Spleen (tissue), 11 donors: ENCODE results near the gene PARVA. TPM values are rescaled to one million over a fixed set of nuclear protein-coding genes. Genes with fewer than 3 reads are reported as not detected.
"Not testable (repeated sequence)": the region's sequence is repeated elsewhere in the genome, so short reads cannot be mapped to it uniquely, and the experiment has no call there.

Experiments used
- DNase-seq: peaks from one replicate; pipeline ENCODE4 v3.0.0-alpha.2; 2020
- H3K27ac ChIP-seq, 8 donors: fragments of 200-600 bp; sonication (generic) in 7 of 8; 1 replicate in 4 of 8; 2 replicates in 4 of 8; pipeline versions ENCODE4 v1.5.0 to v1.8.0; 2016 to 2021; ENCODE audit warnings: inconsistent platforms in 4 of 8, mild to moderate bottlenecking in 4 of 8, moderate library complexity in 1 of 8
- H3K27me3 ChIP-seq, 7 donors: fragments of 200-600 bp; sonication (generic) in 6 of 7; replicated peaks in 1 of 7; 1 replicate in 4 of 7; 2 replicates in 3 of 7; pipeline versions ENCODE4 v1.5.0 to v1.8.0; 2016 to 2021; ENCODE audit warnings: inconsistent platforms in 3 of 7, mild to moderate bottlenecking in 1 of 7
- H3K36me3 ChIP-seq, 6 donors: fragments of 200-600 bp; sonication (generic) in 5 of 6; 1 replicate in 4 of 6; 2 replicates in 2 of 6; pipeline versions ENCODE4 v1.5.0 to v1.8.0; 2016 to 2021; ENCODE audit warnings: inconsistent platforms in 2 of 6
- H3K4me1 ChIP-seq, 6 donors: fragments of 200-600 bp; sonication (generic) in 5 of 6; 1 replicate in 3 of 6; 2 replicates in 3 of 6; pipeline versions ENCODE4 v1.5.0 to v1.8.0; 2016 to 2021; ENCODE audit warnings: inconsistent platforms in 3 of 6
- H3K4me3 ChIP-seq, 8 donors: fragments of 200-600 bp; sonication (generic) in 7 of 8; 1 replicate in 4 of 8; 2 replicates in 4 of 8; pipeline versions ENCODE4 v1.5.0 to v1.8.0; 2016 to 2021; ENCODE audit warnings: inconsistent platforms in 4 of 8, mild to moderate bottlenecking in 4 of 8, moderate library complexity in 2 of 8
- H3K9me3 ChIP-seq, 8 donors: fragments of 200-600 bp; sonication (generic) in 7 of 8; 1 replicate in 4 of 8; 2 replicates in 4 of 8; pipeline versions ENCODE4 v1.5.0 to v1.8.0; 2016 to 2021; ENCODE audit warnings: inconsistent platforms in 4 of 8
- POLR2A ChIP-seq, 3 donors: fragments of 450-650 bp; IDR thresholded peaks; one replicate each; pipeline ENCODE4 v1.5.1; 2017; ENCODE audit warnings: antibody characterized with exemption in 3 of 3, mild to moderate bottlenecking in 1 of 3
- POLR2AphosphoS5 ChIP-seq, 3 donors: sonication (generic); formaldehyde crosslinking; IDR thresholded peaks; one replicate each; pipeline ENCODE4 v1.5.1; 2017; ENCODE audit warnings: antibody characterized with exemption in 3 of 3
- WGBS, 5 donors: extraction: QIAGEN DNeasy Blood & Tissue Kit in 3 of 5; methylation state at CpG; one replicate each; pipeline versions ENCODE4 v1.1.5 to v1.1.7; 2013 to 2018; 5-methylcytosine and 5-hydroxymethylcytosine counted together
- intact Hi-C: fragments of 100-400 bp; cut with DNase I; formaldehyde crosslinking; loops from one replicate; pipeline ENCODE4 v1.15.0; 2023; ENCODE audit warnings: low total_unique reads
- polyA plus RNA-seq, 3 donors: library from polyadenylated mRNA; stranded (reverse); fragments of 200-250 nt; gene quantifications; one replicate each; pipeline ENCODE4 v1.2.1, GENCODE V29; 2013
- total RNA-seq, 7 donors: library from RNA; depleted of rRNA in 3 of 7; stranded (reverse); fragments of >200 nt in 3 of 7; fragmentation: NEBNext Ultra II Directional in 4 of 7; extraction: Animal tissue kit (Norgen Biotek cat#: 25700) in 4 of 7; gene quantifications; one replicate each; pipeline versions ENCODE4 v1.1.0 to v1.2.1, GENCODE V29; 2016 to 2021
- TF ChIP-seq, protein P1 (sequence below), 11 experiments: fragments of 200-600 bp in 7 of 11; fragments of 450-650 bp in 4 of 11; sonication (generic) in 4 of 11; IDR thresholded peaks in 8 of 11; conservative IDR thresholded peaks in 3 of 11; 1 replicate in 7 of 11; 2 replicates in 4 of 11; pipeline versions ENCODE4 v1.4.0 to v1.8.0; 2016 to 2021; ENCODE audit warnings: antibody characterized with exemption in 11 of 11, inconsistent platforms in 4 of 11, mild to moderate bottlenecking in 1 of 11
- donor health status: healthy with polysubstance abuse.
- donor health status: DM: no; HTN: no; CAD: no; lungs with moderate emphysema.
- donor health status: DM: no; HTN: no; CAD: no.
- donor health status: Bipolar disorder and iron deficiency.
- donor health status: healthy.
- donor health status: DM: no; HTN: no; CAD: no.
- donor health status: DM: yes; HTN: yes; CAD: no.

The PARVA gene
- total and polyA plus RNA-seq, 10 donors, result 3.8 to 56.6 (median 23.3) TPM

DNA sequence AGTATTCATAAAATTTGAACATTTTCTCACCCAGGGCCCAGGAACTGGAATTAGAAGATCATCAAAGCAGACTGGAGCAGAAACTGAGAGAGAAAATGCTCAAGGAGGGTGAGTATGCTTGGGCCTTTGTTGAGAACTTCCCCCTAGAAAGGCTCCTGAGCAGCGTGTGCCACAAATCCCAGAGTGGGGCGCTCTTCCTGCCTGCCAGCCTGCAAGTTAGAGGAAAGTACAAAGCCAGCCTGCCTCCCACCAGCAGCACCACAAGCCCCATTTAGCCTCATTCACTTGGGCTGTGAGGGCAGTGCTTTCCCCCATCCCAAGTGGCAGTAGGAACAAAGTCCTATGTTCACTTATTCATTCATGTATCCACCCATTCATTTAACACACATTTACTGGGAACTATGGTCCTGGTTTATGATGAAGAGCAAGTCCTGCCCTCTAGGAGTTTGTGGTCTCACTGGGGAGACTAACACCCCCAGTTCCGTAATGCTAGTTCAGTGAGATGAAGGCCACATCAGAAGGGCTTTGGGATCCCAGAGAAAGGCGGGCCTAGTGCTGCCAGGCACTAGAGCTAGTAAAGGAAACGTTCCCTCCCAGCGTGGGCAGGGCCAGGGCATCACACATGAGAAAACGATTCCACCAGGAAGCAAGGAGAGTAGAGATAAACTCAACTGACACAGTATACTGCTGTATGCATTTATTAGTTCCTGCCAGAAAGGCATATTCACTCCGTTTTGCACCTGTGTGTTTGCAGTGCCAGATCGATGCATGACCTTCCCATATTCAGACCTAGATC, 22.4 kb upstream of the PARVA start:
- Histone ChIP-seq H3K27me3 (no peaks in the 10 kb centered on the region), H3K27ac (no peak overlapping the region), H3K36me3 (no peaks in the 10 kb centered on the region), H3K9me3 (no peaks in the 10 kb centered on the region), H3K4me3 (no peak overlapping the region), H3K4me1 (no peaks in the 10 kb centered on the region)
- WGBS, 5 donors, result 55 to 65% (median 62%) methylated on average over 9 of the region's 9 CpGs
- TF ChIP-seq, protein P1, sequence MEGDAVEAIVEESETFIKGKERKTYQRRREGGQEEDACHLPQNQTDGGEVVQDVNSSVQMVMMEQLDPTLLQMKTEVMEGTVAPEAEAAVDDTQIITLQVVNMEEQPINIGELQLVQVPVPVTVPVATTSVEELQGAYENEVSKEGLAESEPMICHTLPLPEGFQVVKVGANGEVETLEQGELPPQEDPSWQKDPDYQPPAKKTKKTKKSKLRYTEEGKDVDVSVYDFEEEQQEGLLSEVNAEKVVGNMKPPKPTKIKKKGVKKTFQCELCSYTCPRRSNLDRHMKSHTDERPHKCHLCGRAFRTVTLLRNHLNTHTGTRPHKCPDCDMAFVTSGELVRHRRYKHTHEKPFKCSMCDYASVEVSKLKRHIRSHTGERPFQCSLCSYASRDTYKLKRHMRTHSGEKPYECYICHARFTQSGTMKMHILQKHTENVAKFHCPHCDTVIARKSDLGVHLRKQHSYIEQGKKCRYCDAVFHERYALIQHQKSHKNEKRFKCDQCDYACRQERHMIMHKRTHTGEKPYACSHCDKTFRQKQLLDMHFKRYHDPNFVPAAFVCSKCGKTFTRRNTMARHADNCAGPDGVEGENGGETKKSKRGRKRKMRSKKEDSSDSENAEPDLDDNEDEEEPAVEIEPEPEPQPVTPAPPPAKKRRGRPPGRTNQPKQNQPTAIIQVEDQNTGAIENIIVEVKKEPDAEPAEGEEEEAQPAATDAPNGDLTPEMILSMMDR (IDR thresholded peaks at IDR 0.05 in 8 of 11, conservative IDR thresholded peaks at IDR 0.05 in 3 of 11), result no peak
- no peak for TF ChIP-seq POLR2A (IDR thresholded peaks at IDR 0.05)
- TF ChIP-seq POLR2AphosphoS5 (IDR thresholded peaks at IDR 0.05), result no peak
- intact Hi-C loops, result no loop called here
- no peak for DNase-seq

DNA sequence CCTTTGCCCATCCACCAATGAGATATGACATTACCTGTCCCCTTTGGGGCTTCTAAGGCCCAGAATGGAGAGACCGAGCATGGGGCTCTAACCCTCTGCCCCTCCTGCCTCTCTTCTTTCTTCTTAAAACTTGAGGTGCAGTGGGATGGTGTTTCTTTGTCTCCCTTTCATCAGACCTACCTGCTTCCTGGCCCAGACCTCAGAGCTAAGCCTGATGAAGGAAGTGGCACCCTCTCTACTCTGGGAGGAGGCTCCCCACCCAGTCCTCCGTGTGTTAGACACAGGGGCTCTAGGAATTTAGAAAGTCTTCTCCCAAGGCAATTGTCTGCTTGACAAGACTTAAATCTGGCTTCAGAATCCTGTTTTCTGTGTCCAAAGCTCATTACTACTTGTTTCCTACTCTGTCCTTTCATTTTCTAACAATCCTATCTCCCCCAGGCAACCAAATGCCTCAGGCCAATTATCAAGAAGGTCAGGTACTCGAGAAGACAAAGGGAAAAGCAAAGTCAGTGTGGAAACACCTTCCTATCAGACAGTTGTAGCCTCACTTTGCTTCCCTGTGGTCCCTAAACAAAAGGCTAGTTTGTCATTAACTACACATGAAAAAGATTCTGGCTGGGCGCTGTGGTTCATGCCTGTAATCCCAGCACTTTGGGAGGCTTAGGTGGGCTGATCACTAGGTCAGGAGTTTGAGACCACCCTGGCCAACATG, 20.3 kb upstream of the PARVA start:
- TF ChIP-seq, protein P1 (IDR thresholded peaks at IDR 0.05 in 8 of 11, conservative IDR thresholded peaks at IDR 0.05 in 3 of 11), result no peak
- TF ChIP-seq POLR2AphosphoS5 (IDR thresholded peaks at IDR 0.05) (no peak), POLR2A (IDR thresholded peaks at IDR 0.05) (no peak)
- H3K4me1 ChIP-seq, result no peaks in the 10 kb centered on the region
- 57 to 80% (median 70%) methylated on average over 4 of the region's 4 CpGs for WGBS, 5 donors
- H3K27ac ChIP-seq, result no peak overlapping the region
- H3K9me3 ChIP-seq, result no peaks in the 10 kb centered on the region
- no peak overlapping the region for H3K4me3 ChIP-seq
- H3K36me3 ChIP-seq, result no peaks in the 10 kb centered on the region
- intact Hi-C loops, result no loop called here
- no peak for DNase-seq
- H3K27me3 ChIP-seq, result no peaks in the 10 kb centered on the region

DNA sequence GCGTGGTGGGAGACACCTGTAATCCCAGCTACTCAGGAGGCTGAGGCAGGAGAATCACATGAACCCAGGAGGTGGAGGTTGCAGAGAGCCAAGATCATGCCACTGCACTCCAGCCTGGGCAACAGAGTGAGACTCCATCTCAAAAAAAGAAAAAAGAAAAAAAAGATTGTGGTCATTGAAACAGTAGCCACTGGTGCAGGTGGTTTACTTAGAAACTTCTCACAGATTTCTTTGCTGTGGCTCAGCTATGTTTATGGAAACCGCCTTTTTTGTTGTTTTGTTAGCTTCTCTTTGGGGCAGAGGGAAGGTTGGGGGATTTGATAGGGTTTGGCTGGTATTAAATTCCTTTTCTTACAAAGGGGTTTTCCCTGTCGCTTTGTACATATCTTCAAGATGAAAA, 19.7 kb upstream of the PARVA start:
- H3K4me1 ChIP-seq, intact Hi-C loops, H3K9me3 ChIP-seq, H3K36me3 ChIP-seq, H3K4me3 ChIP-seq, DNase-seq, H3K27ac ChIP-seq, H3K27me3 ChIP-seq: not testable (repeated sequence)
- 76 to 100% (median 87%) methylated on average over 3 of the region's 3 CpGs for WGBS, 5 donors

DNA sequence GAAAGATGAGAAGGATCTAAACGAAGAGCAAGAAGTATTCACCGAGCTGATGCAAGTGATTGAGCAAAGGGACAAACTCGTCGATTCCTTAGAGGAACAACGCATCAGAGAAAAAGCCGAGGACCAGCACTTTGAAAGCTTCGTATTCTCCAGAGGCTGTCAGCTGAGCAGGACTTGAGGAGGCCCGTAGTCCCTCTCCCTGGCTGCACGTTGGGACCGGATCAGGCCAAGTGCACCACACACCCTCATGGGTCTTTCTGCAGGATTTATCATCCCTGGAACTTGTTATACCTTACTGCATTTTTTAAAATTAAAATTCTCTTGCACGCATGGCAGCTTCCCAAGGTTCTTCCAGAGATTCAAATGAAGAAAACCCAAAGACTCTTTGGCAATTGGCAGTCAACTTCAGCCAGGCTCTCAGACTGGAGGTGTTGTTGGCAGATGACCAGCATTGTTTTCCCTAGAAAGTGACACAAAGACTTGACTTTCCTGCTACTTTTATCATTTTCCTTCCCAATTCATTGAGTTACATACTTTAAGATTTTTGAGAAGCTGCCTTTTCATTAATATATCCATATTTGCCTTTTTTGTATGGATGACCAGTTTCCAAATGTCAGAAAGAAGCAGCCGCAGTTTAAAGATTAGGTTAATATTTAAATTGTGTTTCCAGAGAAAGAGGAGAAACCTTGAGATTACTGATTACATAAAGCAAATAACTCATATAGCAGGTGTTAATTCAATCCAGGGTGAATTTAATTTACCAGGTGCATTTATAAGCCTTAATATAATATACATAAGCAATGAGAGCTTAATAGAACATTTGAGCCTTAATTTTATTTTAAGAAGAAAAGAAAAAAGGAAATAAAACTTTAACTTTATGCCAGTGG, 18.8 kb upstream of the PARVA start:
- intact Hi-C loops, result no loop called here
- Histone ChIP-seq H3K27me3 (no peaks in the 10 kb centered on the region), H3K4me3 (no peak overlapping the region), H3K36me3 (no peaks in the 10 kb centered on the region), H3K4me1 (no peaks in the 10 kb centered on the region), H3K27ac (no peak overlapping the region), H3K9me3 (no peaks in the 10 kb centered on the region)
- TF ChIP-seq, protein P1 (IDR thresholded peaks at IDR 0.05 in 8 of 11, conservative IDR thresholded peaks at IDR 0.05 in 3 of 11), result no peak
- TF ChIP-seq POLR2AphosphoS5 (IDR thresholded peaks at IDR 0.05), result no peak
- TF ChIP-seq POLR2A (IDR thresholded peaks at IDR 0.05), result no peak
- 85 to 93% (median 91%) methylated on average over 12 of the region's 12 CpGs for WGBS, 5 donors
- no peak for DNase-seq
